ENCODE measurements around the gene IRF2BP2.

IRF2BP2 gene

GRCh38 chr1:234600418-234601281, 9.3 kb downstream of the IRF2BP2 start (continued):
- no peak for TF ChIP-seq ZNF138 (tag by site-specific recombination; IDR thresholded peaks at IDR 0.05; ENCODE audit: borderline replicate concordance)
- TF ChIP-seq KLF8 (tag by site-specific recombination; IDR thresholded peaks at IDR 0.05), result no peak
- TF ChIP-seq GLI4 (tag by site-specific recombination; IDR thresholded peaks at IDR 0.05), result no peak
- no peak for TF ChIP-seq WT1 (tag by site-specific recombination; IDR thresholded peaks at IDR 0.05)
- TF ChIP-seq IKZF3 (tag by site-specific recombination; IDR thresholded peaks at IDR 0.05), result peak; percentile 82
- TF ChIP-seq ZNF302 (tag by site-specific recombination; IDR thresholded peaks at IDR 0.05; ENCODE audit: low read depth), result no peak
- no peak for TF ChIP-seq REST (tag by site-specific recombination; IDR thresholded peaks at IDR 0.05)
- TF ChIP-seq HOXC10 (CRISPR knock-in tag; IDR thresholded peaks at IDR 0.05), result no peak
- TF ChIP-seq ZNF837 (tag by site-specific recombination; IDR thresholded peaks at IDR 0.05), result no peak
- no peak for TF ChIP-seq ZNF23 (tag by site-specific recombination; IDR thresholded peaks at IDR 0.05; ENCODE audit: borderline replicate concordance)
- TF ChIP-seq TRIM28 (IDR thresholded peaks at IDR 0.05; ENCODE audit: borderline replicate concordance, low read length), result no peak
- TF ChIP-seq ZNF311 (tag by site-specific recombination; IDR thresholded peaks at IDR 0.05; ENCODE audit: borderline replicate concordance), result no peak
- TF ChIP-seq ZNF423 (tag by site-specific recombination; IDR thresholded peaks at IDR 0.05), result no peak
- TF ChIP-seq, protein P1, sequence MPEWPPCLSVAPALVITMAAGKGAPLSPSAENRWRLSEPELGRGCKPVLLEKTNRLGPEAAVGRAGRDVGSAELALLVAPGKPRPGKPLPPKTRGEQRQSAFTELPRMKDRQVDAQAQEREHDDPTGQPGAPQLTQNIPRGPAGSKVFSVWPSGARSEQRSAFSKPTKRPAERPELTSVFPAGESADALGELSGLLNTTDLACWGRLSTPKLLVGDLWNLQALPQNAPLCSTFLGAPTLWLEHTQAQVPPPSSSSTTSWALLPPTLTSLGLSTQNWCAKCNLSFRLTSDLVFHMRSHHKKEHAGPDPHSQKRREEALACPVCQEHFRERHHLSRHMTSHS (tag by site-specific recombination; IDR thresholded peaks at IDR 0.05), result no peak
- peak; percentile 41; the same call in 1 of the 2 replicates for TF ChIP-seq ZNF501 (tag by site-specific recombination; IDR thresholded peaks at IDR 0.05)
- no peak for TF ChIP-seq ZNF677 (tag by site-specific recombination; IDR thresholded peaks at IDR 0.05)
- 0 out of 2 replicates have a peak, but pooled peaks have one; percentile 4 for TF ChIP-seq BCL11A (tag by site-specific recombination; IDR thresholded peaks at IDR 0.05; ENCODE audit: low read depth)
- no peak for TF ChIP-seq ZNF707 (tag by site-specific recombination; IDR thresholded peaks at IDR 0.05)
- TF ChIP-seq ZNF416 (tag by site-specific recombination; IDR thresholded peaks at IDR 0.05), result no peak
- TF ChIP-seq ZFP37 (tag by site-specific recombination; IDR thresholded peaks at IDR 0.05), result no peak
- 0 out of 2 replicates have a peak, but pooled peaks have one; percentile 5 for TF ChIP-seq ZNF623 (tag by site-specific recombination; IDR thresholded peaks at IDR 0.05)
- TF ChIP-seq ZNF704 (tag by site-specific recombination; IDR thresholded peaks at IDR 0.05), result no peak
- 0 out of 2 replicates have a peak, but pooled peaks have one; percentile 55 for TF ChIP-seq ZNF600 (tag by site-specific recombination; IDR thresholded peaks at IDR 0.05)
- TF ChIP-seq KLF16 (tag by site-specific recombination; IDR thresholded peaks at IDR 0.05), result no peak
- TF ChIP-seq ZFP69B (tag by site-specific recombination; IDR thresholded peaks at IDR 0.05), result no peak
- no peak; the same call in 1 of the 2 replicates for TF ChIP-seq ZNF366 (tag by site-specific recombination; conservative IDR thresholded peaks at IDR 0.05)
- no peak for TF ChIP-seq ZNF280C (tag by site-specific recombination; IDR thresholded peaks at IDR 0.05)
- 0 out of 2 replicates have a peak, but pooled peaks have one; percentile 27 for TF ChIP-seq ZNF843 (tag by site-specific recombination; IDR thresholded peaks at IDR 0.05)
- TF ChIP-seq ZNF629 (tag by site-specific recombination; IDR thresholded peaks at IDR 0.05), result peak; percentile 15; the same call in 1 of the 2 replicates
- 0 out of 2 replicates have a peak, but pooled peaks have one; percentile 38 for TF ChIP-seq ZNF10 (tag by site-specific recombination; IDR thresholded peaks at IDR 0.05)

Data from HEK293 (cell line).